Raji (cell line): ENCODE results near the gene ADD1.
A peak's percentile ranks its signal among the peaks of the same experiment; 100 is the strongest.

Experiments
- POLR2A ChIP-seq: IDR thresholded peaks from 2 replicates; pipeline ENCODE4 v1.6.1; 2011; ENCODE audit warnings: low read depth, low read length, control low read depth; ENCODE audit not compliant: insufficient read depth

ADD1 gene

DNA sequence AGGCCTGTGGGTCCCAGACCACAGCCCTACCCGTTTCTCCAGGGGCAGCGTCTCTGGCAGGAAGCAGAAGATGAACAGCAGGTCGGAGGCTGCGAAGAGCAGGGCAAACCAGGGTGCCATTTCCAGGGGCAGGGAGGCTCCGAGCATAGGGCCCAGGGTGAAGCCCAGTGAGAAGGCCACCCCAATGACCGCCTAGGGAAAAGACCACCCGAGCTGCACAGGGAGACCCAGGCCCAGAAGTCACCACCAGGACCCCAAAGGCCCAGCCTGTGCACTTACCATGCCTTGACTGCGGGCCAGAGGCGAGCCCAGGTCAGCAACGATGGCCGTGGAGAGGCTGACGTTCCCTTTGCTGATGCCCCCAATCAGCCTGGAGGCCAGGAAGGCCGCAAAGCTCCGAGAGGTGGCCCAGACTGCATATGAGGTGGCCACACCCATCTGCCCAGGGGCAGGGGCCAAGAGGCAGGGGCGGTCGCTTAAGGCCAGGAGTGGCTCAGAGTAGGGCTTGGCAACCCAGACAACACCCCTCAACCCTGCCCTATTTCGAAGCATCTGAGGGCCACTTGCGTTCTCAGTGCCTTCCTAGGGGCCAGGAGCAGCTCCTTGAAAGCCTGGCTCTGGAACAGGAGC is 88.8 kb downstream of the ADD1 start:
- TF ChIP-seq POLR2A, result no peak

DNA sequence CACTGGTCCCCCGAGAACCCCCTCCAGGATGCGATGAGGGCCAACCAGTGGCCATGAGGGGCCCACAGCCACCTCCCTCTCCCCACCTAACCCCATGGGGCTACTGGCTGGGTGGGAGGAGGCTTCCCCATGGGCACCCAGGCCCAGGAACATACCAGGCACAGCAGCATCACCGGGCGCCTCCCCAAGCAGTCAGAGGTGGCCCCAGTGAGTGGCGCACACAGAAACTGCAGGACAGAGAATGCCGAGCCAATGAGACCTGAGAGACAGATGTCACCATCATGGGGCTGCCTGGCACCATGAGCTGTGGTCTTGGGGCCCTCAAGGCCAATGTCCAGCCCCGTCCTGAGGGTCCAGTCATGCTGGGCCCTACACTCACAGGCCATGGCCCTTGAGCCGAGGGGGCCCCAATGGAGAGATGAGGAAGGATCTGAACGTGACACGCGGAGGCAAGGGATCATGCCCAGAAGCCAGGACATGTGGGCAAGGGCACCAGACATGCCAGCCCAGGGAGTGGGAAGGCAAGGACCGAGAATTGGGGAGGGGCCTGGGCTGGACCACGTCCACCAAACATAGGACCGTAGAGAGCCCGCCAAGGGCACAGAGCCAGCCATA is 89.4 kb downstream of the ADD1 start:
- TF ChIP-seq POLR2A, result no peak

DNA sequence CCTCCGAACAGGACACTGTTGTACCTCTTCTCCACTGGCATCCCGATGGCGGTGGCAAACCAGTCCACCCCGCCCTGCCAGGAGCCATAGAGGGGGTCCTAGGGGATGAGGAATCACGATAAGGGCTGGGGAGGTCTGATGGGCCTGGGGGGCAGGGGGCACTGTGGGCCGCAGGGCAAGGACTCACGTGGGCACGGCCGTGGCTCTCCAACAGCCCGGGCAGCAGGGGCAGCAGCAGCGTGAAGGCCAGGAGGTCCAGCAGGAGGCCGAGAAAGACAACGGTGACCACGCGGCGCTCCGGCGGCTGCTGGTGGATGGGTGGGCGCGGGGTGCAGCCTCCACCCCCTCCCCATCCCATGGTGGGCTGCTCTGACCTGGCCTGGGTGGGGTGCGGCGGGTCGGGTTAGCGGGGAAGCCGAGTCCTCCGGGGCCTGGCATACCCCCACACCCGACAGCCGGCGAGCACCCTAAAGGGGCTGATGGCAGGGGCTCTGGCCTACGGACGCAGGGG is 90.0 kb downstream of the ADD1 start:
- TF ChIP-seq POLR2A, result no peak

DNA sequence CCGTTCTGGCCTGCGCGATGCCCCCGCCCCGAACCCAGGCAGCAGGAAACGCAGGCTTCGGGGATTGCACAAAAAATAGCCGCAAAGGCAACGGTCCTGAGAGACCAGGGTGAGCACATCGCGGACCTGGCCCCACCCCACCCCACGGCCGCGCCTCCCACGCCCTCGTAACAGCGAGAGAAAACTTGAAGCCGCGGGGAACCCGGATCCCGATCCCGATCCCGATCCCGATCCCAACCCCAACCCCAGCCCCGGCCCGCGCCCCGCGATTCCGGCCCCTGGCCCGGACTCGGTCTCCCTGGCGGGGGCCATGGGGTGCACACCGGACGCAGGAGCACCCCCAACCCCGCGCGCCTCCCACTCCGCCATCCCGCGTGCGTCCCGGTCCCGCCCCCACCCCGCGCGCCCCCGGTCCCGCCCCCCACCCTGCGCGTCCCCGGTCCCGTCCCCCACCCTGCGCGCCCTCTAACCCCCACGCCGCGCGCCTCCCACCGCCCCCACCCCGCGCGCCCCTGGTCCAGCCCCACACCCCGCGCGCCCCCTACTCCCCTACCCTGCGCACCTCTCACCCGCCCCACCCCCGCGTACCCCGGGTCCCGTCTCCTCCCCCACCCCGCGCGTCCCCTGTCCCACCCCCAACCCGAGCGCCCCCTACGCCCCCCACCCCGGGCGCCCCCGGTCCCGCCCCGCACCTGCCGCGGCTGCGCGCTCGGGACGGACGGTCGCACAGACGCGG is 90.6 kb downstream of the ADD1 start:
- no peak for TF ChIP-seq POLR2A

DNA sequence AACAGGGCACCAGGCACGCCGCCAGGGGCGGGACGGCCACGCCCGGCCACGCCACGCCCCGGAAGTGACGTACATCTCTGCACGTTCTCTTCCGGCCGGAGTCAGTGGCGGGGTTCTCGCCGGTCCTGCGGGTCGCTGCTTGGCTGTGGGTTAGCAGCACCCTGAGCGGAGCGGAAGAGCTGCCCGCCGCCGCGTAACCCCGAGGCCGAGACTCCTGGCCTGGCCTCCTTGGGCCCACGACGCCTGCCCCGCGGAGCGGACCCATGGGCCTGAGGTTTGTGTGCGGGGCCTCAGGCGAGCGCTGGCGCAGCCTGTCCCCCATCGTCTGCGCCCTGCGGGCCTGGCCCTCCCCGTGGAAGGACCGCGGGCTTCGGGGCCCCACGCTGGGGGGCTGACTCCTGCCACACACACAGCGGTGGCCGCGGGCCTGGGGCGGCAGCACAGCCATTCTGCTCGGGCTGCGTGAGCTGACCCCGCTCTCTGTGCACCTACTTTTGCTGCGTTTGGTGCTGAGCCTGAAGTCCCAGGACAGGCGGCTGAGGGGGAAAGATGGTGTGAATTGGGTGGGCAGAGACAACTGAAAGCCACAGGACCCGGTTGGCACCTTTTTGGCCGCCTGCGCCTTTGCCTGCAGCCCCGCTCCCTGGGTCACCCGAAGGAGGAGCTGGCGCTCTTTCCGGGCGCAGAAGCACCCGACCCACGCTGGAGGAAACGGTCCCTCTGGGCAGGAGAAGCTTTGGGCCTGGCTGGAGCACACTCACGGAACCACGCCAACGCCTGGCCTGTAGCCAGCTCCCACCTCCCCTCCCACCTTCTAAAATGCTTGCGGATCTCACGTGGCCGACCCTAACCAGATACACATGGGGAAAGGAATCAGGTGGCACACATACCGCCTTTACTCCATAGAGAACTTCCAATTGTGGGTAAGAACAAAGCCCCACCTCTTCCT is 91.4 kb downstream of the ADD1 start:
- peak; percentile 97 for TF ChIP-seq POLR2A

DNA sequence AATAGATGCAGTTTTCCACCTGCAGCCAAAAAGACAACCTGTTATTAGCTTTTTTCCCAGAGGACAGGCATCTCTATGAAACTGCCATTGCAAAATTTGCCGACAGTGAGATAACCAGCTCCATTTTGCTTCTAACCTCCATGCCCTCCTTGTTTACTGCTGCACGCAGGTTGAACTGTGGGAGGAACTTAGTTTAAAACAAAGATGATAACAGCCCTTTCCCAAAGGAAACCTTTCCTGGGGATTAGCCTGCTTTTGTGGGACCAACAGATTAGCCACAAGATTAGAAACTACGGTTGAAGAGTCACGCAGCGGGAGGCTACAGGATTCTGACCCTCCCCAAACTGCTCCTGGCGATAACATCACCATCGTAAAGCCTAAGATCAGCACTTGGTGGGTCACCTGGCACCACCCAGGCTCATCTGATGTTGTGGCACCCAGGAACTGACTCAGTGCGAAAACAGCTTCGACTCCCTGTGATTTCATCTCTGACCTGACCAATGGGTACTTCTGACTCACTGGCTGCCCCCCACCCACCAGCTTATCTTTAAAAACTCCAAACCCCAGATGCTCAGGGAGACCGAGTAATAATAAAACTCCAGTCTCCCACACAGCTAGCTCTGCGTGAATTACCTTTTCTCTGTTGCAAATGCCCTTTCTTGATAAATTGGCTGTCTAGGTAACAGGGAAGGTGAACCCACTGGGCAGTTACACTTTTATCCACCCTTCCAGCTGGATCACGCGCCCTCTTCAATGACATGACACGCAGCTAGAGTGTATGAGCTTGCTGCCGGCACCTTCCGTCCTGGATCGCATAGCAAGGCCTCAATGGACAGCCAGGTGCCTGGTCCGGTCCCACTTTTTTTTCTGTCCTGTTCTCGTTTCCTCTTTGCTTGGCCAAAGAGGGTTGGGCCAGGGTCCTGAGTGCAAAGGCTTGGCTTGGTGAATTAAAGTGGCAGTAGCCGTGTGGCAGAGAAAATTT is 92.4 kb downstream of the ADD1 start:
- peak; percentile 2; the same call in 1 of the 2 replicates for TF ChIP-seq POLR2A

DNA sequence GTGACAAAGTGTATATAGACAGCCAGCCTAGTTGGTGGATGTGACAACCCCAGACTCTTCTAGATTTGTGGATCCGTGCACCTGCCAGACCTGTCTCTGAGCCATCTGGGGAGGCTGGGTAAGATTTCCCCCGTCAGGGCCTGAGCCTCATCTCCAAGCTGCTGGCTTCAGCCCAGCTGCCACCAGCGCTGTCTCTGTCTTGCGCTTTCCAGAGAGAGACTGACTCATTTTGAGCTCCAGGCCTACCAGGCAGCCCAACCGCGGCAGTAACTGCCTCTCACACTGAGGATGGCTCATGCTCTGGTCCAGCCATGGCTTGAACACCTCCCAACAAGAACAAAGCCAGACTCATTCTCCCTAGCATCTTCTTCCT is 93.1 kb downstream of the ADD1 start:
- no peak; the same call in 1 of the 2 replicates for TF ChIP-seq POLR2A

DNA sequence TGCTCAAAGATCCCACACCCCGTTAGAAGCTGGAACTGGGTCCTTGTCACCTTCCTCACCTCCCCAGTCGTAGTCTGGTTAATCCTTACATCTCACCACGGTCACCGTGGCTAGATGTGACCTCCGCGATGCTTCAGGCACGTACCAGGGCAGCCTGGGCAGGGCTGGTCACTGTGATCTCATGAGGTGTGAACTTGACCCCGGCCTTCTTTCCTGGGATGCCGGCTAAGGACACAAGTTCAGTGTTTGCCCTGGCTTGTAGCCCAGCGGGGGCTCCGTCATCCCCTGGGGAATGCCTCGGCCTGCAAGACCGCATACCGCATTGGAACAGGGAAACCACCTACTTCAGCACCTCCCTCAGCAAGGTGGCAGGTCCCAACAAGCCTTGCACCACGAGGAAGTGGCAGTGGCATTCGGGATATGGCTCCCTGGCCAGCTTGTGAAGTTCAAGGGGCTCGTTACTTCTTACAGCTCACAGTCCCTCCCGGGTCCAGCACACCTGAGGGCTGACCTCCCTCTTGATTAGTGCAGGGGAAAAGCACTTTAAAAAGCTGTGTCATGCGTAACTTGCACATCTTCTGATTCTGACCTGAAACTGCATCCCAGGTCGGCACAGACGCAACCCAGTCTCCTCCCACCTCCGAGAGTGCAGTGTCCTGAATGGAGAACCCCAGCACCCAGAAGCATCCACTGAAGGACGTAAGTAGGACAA is 93.7 kb downstream of the ADD1 start:
- peak; percentile 13; the same call in 1 of the 2 replicates for TF ChIP-seq POLR2A

DNA sequence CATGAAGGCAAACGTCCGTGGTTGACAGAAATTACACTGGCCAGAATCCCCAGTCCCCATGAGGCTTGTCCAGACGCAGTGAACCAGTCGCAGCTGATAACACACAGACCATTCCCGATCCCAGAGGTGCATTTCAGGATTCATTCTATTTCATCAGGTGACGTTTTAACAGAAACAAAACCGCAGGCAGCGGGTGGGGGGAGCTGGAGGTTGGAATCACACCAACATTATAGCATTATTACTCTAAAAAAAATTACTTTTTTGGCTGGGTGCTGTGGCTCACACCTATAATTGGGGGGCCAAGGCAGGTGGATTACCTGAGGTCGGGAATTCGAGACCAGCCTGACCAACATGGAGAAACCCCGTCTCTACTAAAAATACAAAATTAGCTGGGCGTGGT is 94.3 kb downstream of the ADD1 start:
- TF ChIP-seq POLR2A, result no peak; the same call in 1 of the 2 replicates

DNA sequence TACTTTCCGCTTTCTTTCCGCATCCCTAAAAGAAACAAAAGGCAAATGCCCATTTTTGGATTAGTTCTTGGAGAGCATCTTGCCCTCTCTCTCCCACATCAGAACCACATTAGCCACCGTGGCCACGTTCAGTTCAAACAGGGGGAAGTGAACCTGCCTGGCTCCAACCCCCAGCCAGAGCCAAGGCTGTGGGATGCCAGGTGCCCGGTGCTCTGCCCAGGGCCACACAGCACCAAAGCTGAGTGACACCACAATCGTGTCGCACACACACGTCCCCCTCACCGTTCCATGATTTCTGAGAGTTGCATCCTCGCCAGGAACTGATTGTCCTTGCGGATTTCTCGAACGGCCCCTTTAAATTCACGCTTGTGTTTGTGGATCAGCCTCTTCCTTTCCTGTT is 95.3 kb downstream of the ADD1 start:
- no peak for TF ChIP-seq POLR2A

DNA sequence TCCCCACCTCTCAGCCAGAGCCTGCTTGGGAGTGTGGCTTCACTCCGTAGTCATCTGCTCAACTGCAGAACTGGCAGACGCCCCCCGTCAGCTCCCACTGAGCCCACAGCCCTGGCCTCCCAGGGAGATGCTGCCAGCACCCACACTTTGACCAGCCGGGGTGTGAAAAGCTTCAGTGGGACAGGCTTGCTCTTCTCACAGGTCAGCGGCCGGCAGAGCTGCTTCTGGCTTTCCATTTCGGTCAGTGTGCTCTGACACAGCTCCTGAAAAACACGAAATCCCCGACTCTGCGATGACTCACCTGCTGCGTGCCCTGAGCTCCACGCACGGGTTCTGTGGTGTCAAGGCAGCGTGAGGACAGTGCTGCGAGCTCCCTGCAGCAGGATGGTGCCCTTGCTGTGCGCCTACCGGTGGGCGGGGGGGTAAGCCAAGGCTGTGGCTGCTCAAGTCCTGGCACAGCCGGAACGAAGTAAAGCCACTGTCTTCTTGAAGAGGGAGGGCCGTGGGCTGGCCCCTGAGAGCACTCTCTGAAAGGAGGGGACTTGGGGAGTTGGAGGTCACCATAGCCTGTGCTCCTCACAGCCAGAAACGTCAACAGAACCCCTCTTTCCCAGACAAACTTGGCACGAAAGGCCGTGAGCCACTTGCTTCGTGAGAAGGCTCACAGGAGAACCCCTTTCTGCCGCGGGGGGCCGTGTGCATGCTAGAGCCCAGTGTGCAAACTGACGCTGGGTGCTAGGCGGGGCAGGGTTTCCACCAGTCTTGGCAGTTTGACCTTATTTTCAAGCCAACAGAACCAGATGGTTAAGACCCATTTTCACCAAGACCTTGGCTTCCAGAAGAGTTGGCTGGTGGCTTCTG is 96.0 kb downstream of the ADD1 start:
- no peak for TF ChIP-seq POLR2A
